Suprapubic skin (tissue), 4 donors: ENCODE results near the gene SLC25A39.

Source experiments
- EP300 ChIP-seq: sonication (generic); formaldehyde crosslinking; IDR thresholded peaks from one replicate; pipeline ENCODE4 v1.6.1; 2017; ENCODE audit warnings: antibody characterized with exemption
- POLR2A ChIP-seq, 2 donors: fragments of 450-650 bp; IDR thresholded peaks; one replicate each; pipeline ENCODE4 v1.6.1; 2017; ENCODE audit warnings: antibody characterized with exemption in 2 of 2, mild to moderate bottlenecking in 2 of 2, moderate library complexity in 2 of 2
- POLR2AphosphoS5 ChIP-seq, 3 donors: sonication (generic); formaldehyde crosslinking; IDR thresholded peaks; one replicate each; pipeline ENCODE4 v1.6.1; 2017; ENCODE audit warnings: antibody characterized with exemption in 3 of 3
- TF ChIP-seq, protein P1 (sequence below), 2 donors: fragments of 200-600 bp in 1 of 2; fragments of 450-650 bp in 1 of 2; sonication (generic) in 1 of 2; IDR thresholded peaks; one replicate each; pipeline ENCODE4 v1.5.1; 2016 to 2019; ENCODE audit warnings: antibody characterized with exemption in 2 of 2, mild to moderate bottlenecking in 1 of 2, moderate library complexity in 1 of 2

DNA sequence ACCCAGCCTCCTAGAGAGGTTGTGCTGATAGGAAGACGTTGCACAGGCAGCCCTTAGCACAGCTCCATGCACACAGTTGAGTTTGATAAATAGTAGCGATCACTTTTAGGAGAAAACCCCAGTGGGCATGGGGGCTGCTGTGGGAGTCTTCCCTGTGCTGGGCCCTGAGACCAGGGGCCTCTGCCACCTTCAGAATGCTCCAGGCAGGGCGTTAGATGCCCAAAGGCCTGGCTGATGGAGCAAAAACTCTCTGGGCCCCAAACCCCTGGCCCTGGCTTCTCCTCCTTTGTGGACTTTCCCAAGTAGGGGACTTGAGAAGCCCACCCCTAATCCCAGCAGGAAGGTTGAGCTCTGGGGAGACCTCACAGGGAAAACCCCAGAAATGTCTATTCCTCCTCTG is 42.4 kb downstream of the SLC25A39 start:
- TF ChIP-seq, protein P1, sequence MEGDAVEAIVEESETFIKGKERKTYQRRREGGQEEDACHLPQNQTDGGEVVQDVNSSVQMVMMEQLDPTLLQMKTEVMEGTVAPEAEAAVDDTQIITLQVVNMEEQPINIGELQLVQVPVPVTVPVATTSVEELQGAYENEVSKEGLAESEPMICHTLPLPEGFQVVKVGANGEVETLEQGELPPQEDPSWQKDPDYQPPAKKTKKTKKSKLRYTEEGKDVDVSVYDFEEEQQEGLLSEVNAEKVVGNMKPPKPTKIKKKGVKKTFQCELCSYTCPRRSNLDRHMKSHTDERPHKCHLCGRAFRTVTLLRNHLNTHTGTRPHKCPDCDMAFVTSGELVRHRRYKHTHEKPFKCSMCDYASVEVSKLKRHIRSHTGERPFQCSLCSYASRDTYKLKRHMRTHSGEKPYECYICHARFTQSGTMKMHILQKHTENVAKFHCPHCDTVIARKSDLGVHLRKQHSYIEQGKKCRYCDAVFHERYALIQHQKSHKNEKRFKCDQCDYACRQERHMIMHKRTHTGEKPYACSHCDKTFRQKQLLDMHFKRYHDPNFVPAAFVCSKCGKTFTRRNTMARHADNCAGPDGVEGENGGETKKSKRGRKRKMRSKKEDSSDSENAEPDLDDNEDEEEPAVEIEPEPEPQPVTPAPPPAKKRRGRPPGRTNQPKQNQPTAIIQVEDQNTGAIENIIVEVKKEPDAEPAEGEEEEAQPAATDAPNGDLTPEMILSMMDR (IDR thresholded peaks at IDR 0.05): no peak
- TF ChIP-seq EP300: no peak
- TF ChIP-seq POLR2AphosphoS5 (IDR thresholded peaks at IDR 0.05): no peak
- TF ChIP-seq POLR2A (IDR thresholded peaks at IDR 0.05): no peak
